Liver (tissue), 9 donors: ENCODE results near the gene DNAJB6. TPM values are rescaled to one million over a fixed set of nuclear protein-coding genes. Genes with fewer than 3 reads are reported as not detected.
"Not testable (repeated sequence)": the region's sequence is repeated elsewhere in the genome, so short reads cannot be mapped to it uniquely, and the experiment has no call there.

Experiments used
- DNase-seq: peaks from one replicate; pipeline ENCODE4 v3.0.0-alpha.2; 2017; ENCODE audit warnings: low spot score
- H3K27ac ChIP-seq, 2 donors: one replicate each; pipeline ENCODE4 v1.7.0; 2013; ENCODE audit warnings: inconsistent platforms in 2 of 2, low read length in 2 of 2, control low read depth in 1 of 2, low read depth in 1 of 2, mild to moderate bottlenecking in 1 of 2
- H3K27me3 ChIP-seq, 4 donors: one replicate each; pipeline versions ENCODE4 v1.6.1 to v1.7.0; 2013; ENCODE audit warnings: low read length in 3 of 4, inconsistent platforms in 1 of 4, mild to moderate bottlenecking in 1 of 4, moderate library complexity in 1 of 4; ENCODE audit not compliant: control insufficient read depth in 4 of 4, insufficient read depth in 4 of 4
- H3K36me3 ChIP-seq, 4 donors: one replicate each; pipeline versions ENCODE4 v1.6.1 to v1.7.0; 2013; ENCODE audit warnings: low read length in 3 of 4, mild to moderate bottlenecking in 3 of 4, low read depth in 1 of 4, moderate library complexity in 1 of 4; ENCODE audit not compliant: control insufficient read depth in 4 of 4, insufficient read depth in 3 of 4
- H3K4me1 ChIP-seq, 4 donors: one replicate each; pipeline versions ENCODE4 v1.6.1 to v1.7.0; 2013; ENCODE audit warnings: low read length in 3 of 4, mild to moderate bottlenecking in 3 of 4, moderate library complexity in 1 of 4; ENCODE audit not compliant: control insufficient read depth in 4 of 4, insufficient read depth in 4 of 4
- H3K4me3 ChIP-seq, 3 donors: one replicate each; pipeline versions ENCODE4 v1.6.1 to v1.7.0; 2013; ENCODE audit warnings: low read length in 3 of 3, control low read depth in 1 of 3, low read depth in 1 of 3, mild to moderate bottlenecking in 1 of 3
- H3K9ac ChIP-seq, 2 donors: one replicate each; pipeline ENCODE4 v1.7.0; 2013; ENCODE audit warnings: low read length in 2 of 2, mild to moderate bottlenecking in 2 of 2, moderate library complexity in 2 of 2, control low read depth in 1 of 2, low read depth in 1 of 2
- H3K9me3 ChIP-seq, 4 donors: one replicate each; pipeline versions ENCODE4 v1.6.1 to v1.7.0; 2013; ENCODE audit warnings: low read length in 3 of 4; ENCODE audit not compliant: control insufficient read depth in 4 of 4
- EGR1 ChIP-seq, 2 donors: IDR thresholded peaks; 2 replicates each; pipeline ENCODE4 v1.6.1; 2016 to 2018; ENCODE audit warnings: antibody characterized with exemption in 2 of 2, low read depth in 2 of 2
- FOXA1 ChIP-seq: IDR thresholded peaks from 2 replicates; pipeline ENCODE4 v1.6.1; 2016; ENCODE audit warnings: antibody characterized with exemption
- FOXA2 ChIP-seq: IDR thresholded peaks from 2 replicates; pipeline ENCODE4 v1.6.1; 2016; ENCODE audit warnings: antibody characterized with exemption
- GABPA ChIP-seq, 2 donors: IDR thresholded peaks in 1 of 2; conservative IDR thresholded peaks in 1 of 2; 2 replicates each; pipeline ENCODE4 v1.6.1; 2016; ENCODE audit warnings: antibody characterized with exemption in 2 of 2, mild to moderate bottlenecking in 1 of 2, moderate library complexity in 1 of 2
- HNF4A ChIP-seq, 2 donors: conservative IDR thresholded peaks; 2 replicates each; pipeline ENCODE4 v1.6.1; 2016; ENCODE audit warnings: antibody characterized with exemption in 2 of 2, mild to moderate bottlenecking in 2 of 2
- HNF4G ChIP-seq: IDR thresholded peaks from 2 replicates; pipeline ENCODE4 v1.6.1; 2016; ENCODE audit warnings: antibody characterized with exemption
- JUND ChIP-seq, 2 donors: IDR thresholded peaks; 2 replicates each; pipeline ENCODE4 v1.6.1; 2016; ENCODE audit warnings: antibody characterized with exemption in 2 of 2
- NR2F2 ChIP-seq: IDR thresholded peaks from 2 replicates; pipeline ENCODE4 v1.6.1; 2016; ENCODE audit warnings: antibody characterized with exemption
- RAD21 ChIP-seq, 2 donors: IDR thresholded peaks; 2 replicates each; pipeline ENCODE4 v1.6.1; 2016; ENCODE audit warnings: antibody characterized with exemption in 2 of 2, mild to moderate bottlenecking in 2 of 2
- RXRA ChIP-seq, 2 donors: IDR thresholded peaks; 2 replicates each; pipeline ENCODE4 v1.6.1; 2017 to 2018; ENCODE audit warnings: antibody characterized with exemption in 2 of 2, mild to moderate bottlenecking in 1 of 2
- TAF1 ChIP-seq: conservative IDR thresholded peaks from 2 replicates; pipeline ENCODE4 v1.6.1; 2016; ENCODE audit warnings: antibody characterized with exemption, mild to moderate bottlenecking
- WGBS: extraction: QIAGEN DNeasy Blood & Tissue Kit; methylation state at CpG from one replicate; pipeline ENCODE4 v1.1.7; 2013; 5-methylcytosine and 5-hydroxymethylcytosine counted together
- polyA plus RNA-seq, 2 donors: library from polyadenylated mRNA; stranded (reverse) in 1 of 2; unstranded in 1 of 2; fragments of 200-250 nt in 1 of 2; fragments of >200 nt in 1 of 2; fragmentation: Nextera tagmentation in 1 of 2; extraction: Ambion mirVana in 1 of 2; gene quantifications; one replicate each; pipeline versions ENCODE4 v1.2.1 to v1.2.3, GENCODE V29; 2013 to 2015
- total RNA-seq, 2 donors: library from RNA; depleted of rRNA; stranded (reverse); fragments of >200 nt; gene quantifications; one replicate each; pipeline ENCODE4 v1.2.3, GENCODE V29; 2014
- TF ChIP-seq, protein P1 (sequence below): IDR thresholded peaks from 2 replicates; pipeline ENCODE4 v1.6.1; 2016; ENCODE audit warnings: antibody characterized with exemption, mild to moderate bottlenecking
- TF ChIP-seq, protein P2 (sequence below): IDR thresholded peaks from 2 replicates; pipeline ENCODE4 v1.6.1; 2016; ENCODE audit warnings: antibody characterized with exemption
- TF ChIP-seq, protein P3 (sequence below): IDR thresholded peaks from 2 replicates; pipeline ENCODE4 v1.6.1; 2016; ENCODE audit warnings: antibody characterized with exemption
- TF ChIP-seq, protein P4 (sequence below): fragments of 150-350 bp; IDR thresholded peaks from 2 replicates; pipeline ENCODE4 v1.5.1; 2017; ENCODE audit warnings: improper control_type of control experiment, low read depth, low read length; ENCODE audit not compliant: missing input control
- donor health status: healthy.
- donor health status: healthy.
- donor health status: healthy.
- donor health status: healthy.
- donor health status: healthy.

The DNAJB6 gene
- total and polyA plus RNA-seq, 4 donors = 26.5 to 46.6 (median 42.4) TPM

DNA sequence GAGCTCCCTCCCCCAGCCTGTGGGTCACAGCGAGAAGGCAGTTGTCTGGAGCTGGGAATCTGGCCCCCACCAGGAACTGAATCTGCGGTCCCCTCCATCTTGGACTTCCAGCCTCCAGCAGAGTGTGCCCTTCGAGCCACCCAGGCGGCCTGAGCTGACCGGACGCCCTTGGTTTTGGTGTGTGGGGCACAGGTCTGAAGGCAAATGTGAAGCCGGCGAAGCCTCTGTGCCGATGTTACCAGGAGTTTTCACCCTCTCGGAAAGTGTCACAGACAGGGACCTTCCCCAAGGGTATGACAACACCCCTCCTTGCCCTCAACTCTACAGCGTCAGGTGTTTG is 109.1 kb downstream of the DNAJB6 start:
- H3K27ac ChIP-seq = no peak overlapping the region
- no peak overlapping the region for H3K9ac ChIP-seq
- H3K9me3 ChIP-seq = no peaks in the 10 kb centered on the region
- no peaks in the 10 kb centered on the region for H3K36me3 ChIP-seq
- no peak for DNase-seq
- H3K27me3 ChIP-seq = no peaks in the 10 kb centered on the region
- WGBS = 93% methylated on average over 11 of the region's 11 CpGs
- TF ChIP-seq JUND (IDR thresholded peaks at IDR 0.05) = no peak
- H3K4me3 ChIP-seq = no peak overlapping the region
- no peaks in the 10 kb centered on the region for H3K4me1 ChIP-seq

DNA sequence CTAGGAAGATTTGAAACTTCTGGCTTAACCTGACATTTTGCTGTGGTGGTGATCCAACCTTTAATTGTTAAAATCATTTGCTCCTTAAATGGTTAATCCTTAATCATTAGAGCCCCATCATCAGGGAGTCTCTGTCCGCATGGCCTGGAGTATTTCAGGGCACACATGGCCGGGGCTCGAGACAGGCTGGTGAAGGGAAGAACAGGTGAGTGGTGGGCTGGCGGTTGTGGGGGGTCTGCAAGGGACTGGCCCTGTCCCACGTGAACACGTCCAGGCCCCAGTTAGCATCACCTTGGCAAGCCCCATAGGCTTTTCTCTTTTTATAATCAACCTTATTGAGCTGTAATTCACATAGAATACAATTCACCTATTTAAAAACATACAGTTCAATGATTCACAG is 109.5 kb downstream of the DNAJB6 start:
- Histone ChIP-seq H3K9me3 (no peaks in the 10 kb centered on the region), H3K27ac (no peak overlapping the region), H3K36me3 (no peaks in the 10 kb centered on the region), H3K4me3 (no peak overlapping the region), H3K27me3 (no peaks in the 10 kb centered on the region), H3K4me1 (no peaks in the 10 kb centered on the region), H3K9ac (no peak overlapping the region)
- TF ChIP-seq GABPA (IDR thresholded peaks at IDR 0.05 in 1 of 2, conservative IDR thresholded peaks at IDR 0.05 in 1 of 2) = no peak
- TF ChIP-seq FOXA2 = no peak
- TF ChIP-seq, protein P1, sequence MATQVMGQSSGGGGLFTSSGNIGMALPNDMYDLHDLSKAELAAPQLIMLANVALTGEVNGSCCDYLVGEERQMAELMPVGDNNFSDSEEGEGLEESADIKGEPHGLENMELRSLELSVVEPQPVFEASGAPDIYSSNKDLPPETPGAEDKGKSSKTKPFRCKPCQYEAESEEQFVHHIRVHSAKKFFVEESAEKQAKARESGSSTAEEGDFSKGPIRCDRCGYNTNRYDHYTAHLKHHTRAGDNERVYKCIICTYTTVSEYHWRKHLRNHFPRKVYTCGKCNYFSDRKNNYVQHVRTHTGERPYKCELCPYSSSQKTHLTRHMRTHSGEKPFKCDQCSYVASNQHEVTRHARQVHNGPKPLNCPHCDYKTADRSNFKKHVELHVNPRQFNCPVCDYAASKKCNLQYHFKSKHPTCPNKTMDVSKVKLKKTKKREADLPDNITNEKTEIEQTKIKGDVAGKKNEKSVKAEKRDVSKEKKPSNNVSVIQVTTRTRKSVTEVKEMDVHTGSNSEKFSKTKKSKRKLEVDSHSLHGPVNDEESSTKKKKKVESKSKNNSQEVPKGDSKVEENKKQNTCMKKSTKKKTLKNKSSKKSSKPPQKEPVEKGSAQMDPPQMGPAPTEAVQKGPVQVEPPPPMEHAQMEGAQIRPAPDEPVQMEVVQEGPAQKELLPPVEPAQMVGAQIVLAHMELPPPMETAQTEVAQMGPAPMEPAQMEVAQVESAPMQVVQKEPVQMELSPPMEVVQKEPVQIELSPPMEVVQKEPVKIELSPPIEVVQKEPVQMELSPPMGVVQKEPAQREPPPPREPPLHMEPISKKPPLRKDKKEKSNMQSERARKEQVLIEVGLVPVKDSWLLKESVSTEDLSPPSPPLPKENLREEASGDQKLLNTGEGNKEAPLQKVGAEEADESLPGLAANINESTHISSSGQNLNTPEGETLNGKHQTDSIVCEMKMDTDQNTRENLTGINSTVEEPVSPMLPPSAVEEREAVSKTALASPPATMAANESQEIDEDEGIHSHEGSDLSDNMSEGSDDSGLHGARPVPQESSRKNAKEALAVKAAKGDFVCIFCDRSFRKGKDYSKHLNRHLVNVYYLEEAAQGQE = no peak
- TF ChIP-seq, protein P2, sequence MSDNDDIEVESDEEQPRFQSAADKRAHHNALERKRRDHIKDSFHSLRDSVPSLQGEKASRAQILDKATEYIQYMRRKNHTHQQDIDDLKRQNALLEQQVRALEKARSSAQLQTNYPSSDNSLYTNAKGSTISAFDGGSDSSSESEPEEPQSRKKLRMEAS = no peak
- TF ChIP-seq RXRA (IDR thresholded peaks at IDR 0.05) = no peak
- no peak for TF ChIP-seq FOXA1
- DNase-seq = no peak
- WGBS = 76% methylated on average over 6 of the region's 6 CpGs

DNA sequence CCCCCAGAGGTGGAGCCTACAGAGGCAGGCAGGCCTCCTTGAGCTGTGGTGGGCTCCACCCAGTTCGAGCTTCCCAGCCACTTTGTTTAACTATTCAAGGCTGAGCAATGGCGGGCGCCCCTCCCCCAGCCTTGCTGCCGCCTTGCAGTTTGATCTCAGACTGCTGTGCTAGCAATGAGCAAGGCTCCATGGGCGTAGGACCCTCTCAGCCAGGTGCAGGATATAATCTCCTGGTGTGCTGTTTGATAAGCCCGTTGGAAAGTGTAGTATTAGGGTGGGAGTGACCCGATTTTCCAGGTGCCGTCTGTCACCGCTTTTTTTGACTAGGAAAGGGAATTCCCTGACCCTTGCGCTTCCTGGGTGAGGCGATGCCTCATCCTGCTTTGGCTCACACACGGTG is 117.2 kb downstream of the DNAJB6 start:
- not testable (repeated sequence) for H3K9me3 ChIP-seq, H3K27ac ChIP-seq, H3K4me1 ChIP-seq, H3K27me3 ChIP-seq, DNase-seq, H3K36me3 ChIP-seq, H3K4me3 ChIP-seq, H3K9ac ChIP-seq
- 87% methylated on average over 12 of the region's 12 CpGs for WGBS

DNA sequence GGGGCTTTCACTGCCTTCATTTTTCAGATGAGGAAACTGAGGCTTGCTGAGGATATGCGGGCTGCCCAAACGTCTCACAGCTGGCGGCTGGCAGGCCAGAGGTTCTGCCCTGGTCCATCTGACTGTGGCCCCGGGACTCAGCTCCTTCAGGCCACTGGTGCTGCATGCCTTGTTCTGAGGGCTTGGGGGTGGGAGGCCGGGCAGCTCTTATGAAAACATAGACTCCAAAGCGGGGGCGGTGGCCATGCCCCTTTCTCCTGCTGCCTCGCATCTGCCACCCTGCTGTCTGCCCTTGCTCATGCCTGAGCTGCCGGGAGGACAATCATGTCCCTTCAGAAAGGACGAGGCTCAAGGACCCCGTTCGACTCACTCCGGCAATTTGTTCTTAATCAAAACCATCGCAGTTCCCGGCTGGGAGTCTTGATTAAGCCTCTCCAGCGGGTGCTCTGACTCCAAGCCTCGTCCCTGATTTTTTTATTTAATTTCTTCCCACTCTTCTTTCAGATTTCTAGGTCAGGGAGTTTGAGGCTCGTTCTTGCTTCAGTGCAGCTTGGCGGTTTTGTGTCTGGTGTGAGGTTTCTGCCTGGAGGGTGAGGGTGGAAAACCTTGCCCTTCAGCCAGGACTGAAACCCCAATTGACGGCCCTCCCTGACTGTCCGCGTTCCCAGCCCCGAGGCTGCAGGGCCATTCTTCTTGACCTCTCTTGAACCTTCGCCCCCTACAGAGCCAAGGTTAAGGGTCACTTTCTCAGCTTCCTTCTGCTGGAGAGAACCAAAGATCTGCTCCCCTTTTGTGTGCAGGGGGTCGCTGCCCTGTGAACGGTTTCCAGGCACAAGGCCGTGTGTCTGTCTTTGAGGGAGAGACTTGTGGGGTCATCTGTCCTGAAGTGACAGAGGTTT is 120.8 kb downstream of the DNAJB6 start:
- Histone ChIP-seq H3K27me3 (no peaks in the 10 kb centered on the region), H3K27ac (no peak overlapping the region), H3K9me3 (peaks cover 0 to 4% (median under 1%) of the 10 kb centered on the region in 4 donors), H3K36me3 (no peaks in the 10 kb centered on the region), H3K9ac (no peak overlapping the region), H3K4me3 (no peak overlapping the region), H3K4me1 (no peaks in the 10 kb centered on the region)
- 63% methylated on average over 27 of the region's 27 CpGs for WGBS
- DNase-seq = no peak
- TF ChIP-seq RAD21 (IDR thresholded peaks at IDR 0.05) = no peak
- no peak for TF ChIP-seq EGR1 (IDR thresholded peaks at IDR 0.05; ENCODE audit: low read depth in 2 of 2)
- no peak for TF ChIP-seq FOXA2
- TF ChIP-seq, protein P2 = no peak
- TF ChIP-seq, protein P3, sequence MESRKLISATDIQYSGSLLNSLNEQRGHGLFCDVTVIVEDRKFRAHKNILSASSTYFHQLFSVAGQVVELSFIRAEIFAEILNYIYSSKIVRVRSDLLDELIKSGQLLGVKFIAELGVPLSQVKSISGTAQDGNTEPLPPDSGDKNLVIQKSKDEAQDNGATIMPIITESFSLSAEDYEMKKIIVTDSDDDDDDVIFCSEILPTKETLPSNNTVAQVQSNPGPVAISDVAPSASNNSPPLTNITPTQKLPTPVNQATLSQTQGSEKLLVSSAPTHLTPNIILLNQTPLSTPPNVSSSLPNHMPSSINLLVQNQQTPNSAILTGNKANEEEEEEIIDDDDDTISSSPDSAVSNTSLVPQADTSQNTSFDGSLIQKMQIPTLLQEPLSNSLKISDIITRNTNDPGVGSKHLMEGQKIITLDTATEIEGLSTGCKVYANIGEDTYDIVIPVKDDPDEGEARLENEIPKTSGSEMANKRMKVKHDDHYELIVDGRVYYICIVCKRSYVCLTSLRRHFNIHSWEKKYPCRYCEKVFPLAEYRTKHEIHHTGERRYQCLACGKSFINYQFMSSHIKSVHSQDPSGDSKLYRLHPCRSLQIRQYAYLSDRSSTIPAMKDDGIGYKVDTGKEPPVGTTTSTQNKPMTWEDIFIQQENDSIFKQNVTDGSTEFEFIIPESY = no peak
- no peak for TF ChIP-seq GABPA (IDR thresholded peaks at IDR 0.05 in 1 of 2, conservative IDR thresholded peaks at IDR 0.05 in 1 of 2)
- TF ChIP-seq JUND (IDR thresholded peaks at IDR 0.05) = no peak
- TF ChIP-seq HNF4A (conservative IDR thresholded peaks at IDR 0.05) = no peak
- TF ChIP-seq TAF1 = no peak
- no peak for TF ChIP-seq HNF4G
- no peak for TF ChIP-seq FOXA1
- TF ChIP-seq, protein P4, sequence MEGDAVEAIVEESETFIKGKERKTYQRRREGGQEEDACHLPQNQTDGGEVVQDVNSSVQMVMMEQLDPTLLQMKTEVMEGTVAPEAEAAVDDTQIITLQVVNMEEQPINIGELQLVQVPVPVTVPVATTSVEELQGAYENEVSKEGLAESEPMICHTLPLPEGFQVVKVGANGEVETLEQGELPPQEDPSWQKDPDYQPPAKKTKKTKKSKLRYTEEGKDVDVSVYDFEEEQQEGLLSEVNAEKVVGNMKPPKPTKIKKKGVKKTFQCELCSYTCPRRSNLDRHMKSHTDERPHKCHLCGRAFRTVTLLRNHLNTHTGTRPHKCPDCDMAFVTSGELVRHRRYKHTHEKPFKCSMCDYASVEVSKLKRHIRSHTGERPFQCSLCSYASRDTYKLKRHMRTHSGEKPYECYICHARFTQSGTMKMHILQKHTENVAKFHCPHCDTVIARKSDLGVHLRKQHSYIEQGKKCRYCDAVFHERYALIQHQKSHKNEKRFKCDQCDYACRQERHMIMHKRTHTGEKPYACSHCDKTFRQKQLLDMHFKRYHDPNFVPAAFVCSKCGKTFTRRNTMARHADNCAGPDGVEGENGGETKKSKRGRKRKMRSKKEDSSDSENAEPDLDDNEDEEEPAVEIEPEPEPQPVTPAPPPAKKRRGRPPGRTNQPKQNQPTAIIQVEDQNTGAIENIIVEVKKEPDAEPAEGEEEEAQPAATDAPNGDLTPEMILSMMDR = no peak
- no peak for TF ChIP-seq NR2F2
